GM12878 (cell line): Measurements from ENCODE around the gene IL10RA.

Experiments used
- FOXM1 ChIP-seq: IDR thresholded peaks from 2 replicates; pipeline ENCODE4 v1.6.1; 2012; ENCODE audit warnings: low read depth, mild to moderate bottlenecking, inconsistent platforms, low read length, moderate library complexity
- HDGF ChIP-seq: fragments of 450-650 bp; IDR thresholded peaks from 2 replicates; pipeline ENCODE4 v1.6.1; 2016; ENCODE audit warnings: antibody characterized with exemption
- JUNB ChIP-seq: IDR thresholded peaks from 2 replicates; pipeline ENCODE4 v1.6.1; 2016; ENCODE audit warnings: antibody characterized with exemption, mild to moderate bottlenecking
- NR2C2 ChIP-seq: IDR thresholded peaks from 2 replicates; pipeline ENCODE4 v1.6.1; 2011; ENCODE audit warnings: borderline replicate concordance, low read depth; ENCODE audit not compliant: control insufficient read depth, insufficient read length
- RBBP5 ChIP-seq: fragments of 200-600 bp; sonication (generic); conservative IDR thresholded peaks from 2 replicates; pipeline ENCODE4 v1.6.1; 2016
- TF ChIP-seq, protein P1 (sequence below): IDR thresholded peaks from 2 replicates; pipeline ENCODE4 v1.6.1; 2011; ENCODE audit warnings: low read depth, low read length, improper control_type of control experiment, borderline replicate concordance
- TF ChIP-seq, protein P2 (sequence below), 3 experiments: IDR thresholded peaks in 2 of 3; conservative IDR thresholded peaks in 1 of 3; 2 replicates each; pipeline ENCODE4 v1.5.1; 2011; ENCODE audit warnings: low read depth in 3 of 3, low read length in 3 of 3, mild to moderate bottlenecking in 3 of 3, control low read depth in 2 of 3, moderate library complexity in 2 of 3, inconsistent platforms in 1 of 3, mixed read lengths in 1 of 3; ENCODE audit not compliant: control insufficient read depth in 2 of 3, insufficient read depth in 1 of 3; ENCODE audit errors: extremely low read depth in 1 of 3

DNA sequence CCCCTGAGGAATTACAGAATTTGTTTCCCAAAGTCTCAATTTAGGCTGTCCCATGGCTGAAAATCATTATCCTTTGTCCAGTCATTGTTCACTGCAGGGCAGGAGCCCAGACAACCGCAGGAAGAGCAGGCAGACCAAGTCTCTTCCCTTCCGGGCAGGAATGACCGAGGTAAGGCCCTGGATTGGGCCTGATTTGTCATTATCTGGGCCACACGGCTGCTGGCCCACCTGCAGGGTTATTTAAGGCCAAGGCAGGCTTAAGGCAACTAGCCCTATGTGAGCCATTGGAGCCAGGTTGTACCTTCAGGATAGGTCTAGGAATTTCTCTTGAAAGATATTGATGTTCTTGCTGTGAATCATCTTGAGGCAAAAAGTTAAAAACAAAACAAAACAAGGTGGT is 9.7 kb upstream of the IL10RA start:
- TF ChIP-seq HDGF (no peak), FOXM1 (no peak), NR2C2 (no peak), RBBP5 (no peak), JUNB (no peak)
- TF ChIP-seq, protein P1, sequence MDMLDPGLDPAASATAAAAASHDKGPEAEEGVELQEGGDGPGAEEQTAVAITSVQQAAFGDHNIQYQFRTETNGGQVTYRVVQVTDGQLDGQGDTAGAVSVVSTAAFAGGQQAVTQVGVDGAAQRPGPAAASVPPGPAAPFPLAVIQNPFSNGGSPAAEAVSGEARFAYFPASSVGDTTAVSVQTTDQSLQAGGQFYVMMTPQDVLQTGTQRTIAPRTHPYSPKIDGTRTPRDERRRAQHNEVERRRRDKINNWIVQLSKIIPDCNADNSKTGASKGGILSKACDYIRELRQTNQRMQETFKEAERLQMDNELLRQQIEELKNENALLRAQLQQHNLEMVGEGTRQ = no peak
- TF ChIP-seq, protein P2, sequence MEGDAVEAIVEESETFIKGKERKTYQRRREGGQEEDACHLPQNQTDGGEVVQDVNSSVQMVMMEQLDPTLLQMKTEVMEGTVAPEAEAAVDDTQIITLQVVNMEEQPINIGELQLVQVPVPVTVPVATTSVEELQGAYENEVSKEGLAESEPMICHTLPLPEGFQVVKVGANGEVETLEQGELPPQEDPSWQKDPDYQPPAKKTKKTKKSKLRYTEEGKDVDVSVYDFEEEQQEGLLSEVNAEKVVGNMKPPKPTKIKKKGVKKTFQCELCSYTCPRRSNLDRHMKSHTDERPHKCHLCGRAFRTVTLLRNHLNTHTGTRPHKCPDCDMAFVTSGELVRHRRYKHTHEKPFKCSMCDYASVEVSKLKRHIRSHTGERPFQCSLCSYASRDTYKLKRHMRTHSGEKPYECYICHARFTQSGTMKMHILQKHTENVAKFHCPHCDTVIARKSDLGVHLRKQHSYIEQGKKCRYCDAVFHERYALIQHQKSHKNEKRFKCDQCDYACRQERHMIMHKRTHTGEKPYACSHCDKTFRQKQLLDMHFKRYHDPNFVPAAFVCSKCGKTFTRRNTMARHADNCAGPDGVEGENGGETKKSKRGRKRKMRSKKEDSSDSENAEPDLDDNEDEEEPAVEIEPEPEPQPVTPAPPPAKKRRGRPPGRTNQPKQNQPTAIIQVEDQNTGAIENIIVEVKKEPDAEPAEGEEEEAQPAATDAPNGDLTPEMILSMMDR (IDR thresholded peaks at IDR 0.05 in 2 of 3, conservative IDR thresholded peaks at IDR 0.05 in 1 of 3; ENCODE audit: control insufficient read depth in 2 of 3, extremely low read depth in 1 of 3, insufficient read depth in 1 of 3, low read depth in 3 of 3, low read length in 3 of 3) = no peak
